Upper lobe of left lung (tissue), 6 donors: ENCODE data around the gene CHMP6. TPM values are rescaled to one million over a fixed set of nuclear protein-coding genes. Genes with fewer than 3 reads are reported as not detected.

Experiments used
- ATAC-seq, 2 donors: fragments of 200-7000 bp; cut with Tn5 transposase; one replicate each; pipeline ENCODE4 v1.9.1; 2022; ENCODE audit warnings: mild to moderate bottlenecking in 2 of 2, moderate library complexity in 2 of 2; ENCODE audit not compliant: low FRiP score in 2 of 2
- DNase-seq, 2 donors: peaks; one replicate each; pipeline ENCODE4 v3.0.0-alpha.2; 2019 to 2020
- H3K27ac ChIP-seq, 4 donors: fragments of 200-600 bp; sonication (generic); one replicate each; pipeline ENCODE4 v1.5.1; 2016 to 2019
- H3K27me3 ChIP-seq, 4 donors: fragments of 200-600 bp; sonication (generic); one replicate each; pipeline ENCODE4 v1.5.1; 2017 to 2019
- H3K36me3 ChIP-seq, 4 donors: fragments of 200-600 bp; sonication (generic); one replicate each; pipeline ENCODE4 v1.5.1; 2016 to 2019
- H3K4me1 ChIP-seq, 4 donors: fragments of 200-600 bp; sonication (generic); one replicate each; pipeline ENCODE4 v1.5.1; 2018 to 2019
- H3K4me3 ChIP-seq, 4 donors: fragments of 200-600 bp; sonication (generic); one replicate each; pipeline ENCODE4 v1.5.1; 2017 to 2019; ENCODE audit warnings: mild to moderate bottlenecking in 2 of 4, moderate library complexity in 1 of 4
- H3K9me3 ChIP-seq, 4 donors: fragments of 200-600 bp; sonication (generic); one replicate each; pipeline ENCODE4 v1.5.1; 2018 to 2019
- CTCF ChIP-seq, 6 experiments: fragments of 450-650 bp in 4 of 6; fragments of 200-600 bp in 2 of 6; sonication (generic) in 2 of 6; IDR thresholded peaks; one replicate each; pipeline ENCODE4 v1.5.1; 2016 to 2019; ENCODE audit warnings: antibody characterized with exemption in 6 of 6
- EP300 ChIP-seq, 4 donors: sonication (generic); formaldehyde crosslinking; IDR thresholded peaks; one replicate each; pipeline ENCODE4 v1.5.1; 2017; ENCODE audit warnings: antibody characterized with exemption in 4 of 4, control low read depth in 2 of 4
- POLR2A ChIP-seq, 4 donors: fragments of 450-650 bp; IDR thresholded peaks; one replicate each; pipeline ENCODE4 v1.5.1; 2016 to 2017; ENCODE audit warnings: antibody characterized with exemption in 4 of 4, mild to moderate bottlenecking in 2 of 4
- POLR2AphosphoS5 ChIP-seq, 2 donors: sonication (generic); formaldehyde crosslinking; IDR thresholded peaks; one replicate each; pipeline ENCODE4 v1.5.1; 2017; ENCODE audit warnings: antibody characterized with exemption in 2 of 2
- WGBS, 2 donors: methylation state at CpG; one replicate each; pipeline ENCODE4 v1.1.5; 2017 to 2018; 5-methylcytosine and 5-hydroxymethylcytosine counted together
- total RNA-seq, 6 donors: library from RNA; depleted of rRNA in 4 of 6; stranded (reverse); fragments of >200 nt in 4 of 6; gene quantifications; one replicate each; pipeline versions ENCODE4 v1.1.0 to v1.2.1, GENCODE V29; 2016 to 2021
- donor health status: DM: no; HTN: no; CAD: no; lungs with moderate emphysema.
- donor health status: DM: no; HTN: yes; CAD: no; lungs with severe emphysema.

The CHMP6 gene
- total RNA-seq, 6 donors from 2014 or later = 29.5 to 75.4 (median 34.8) TPM

GRCh38 chr17:81039096-81039495, 47.5 kb downstream of the CHMP6 start:
- Histone ChIP-seq H3K9me3 (no peaks in the 10 kb centered on the region), H3K27me3 (no peaks in the 10 kb centered on the region), H3K4me1 (peaks cover 60 to 78% (median 77%) of the 10 kb centered on the region in 4 donors), H3K27ac (peak overlapping the region; percentile 46 to 91 (median 85)), H3K36me3 (peaks cover 0 to 4% (median 0%) of the 10 kb centered on the region in 4 donors), H3K4me3 (peak overlapping the region in 1 of 4 donors; percentile 80)
- DNase-seq = peak in 1 of 2 donors; percentile 66
- no peak for TF ChIP-seq EP300 (IDR thresholded peaks at IDR 0.05)
- no peak for TF ChIP-seq POLR2AphosphoS5 (IDR thresholded peaks at IDR 0.05)
- no peak for TF ChIP-seq POLR2A (IDR thresholded peaks at IDR 0.05)
- TF ChIP-seq CTCF (IDR thresholded peaks at IDR 0.05) = no peak
- WGBS, 2 donors = 88% methylated on average over 15 of the region's 16 CpGs; no CpG with 5 or more reads in 1 of the 2 donors
- ATAC-seq = no peak

- no peak for TF ChIP-seq POLR2AphosphoS5 (IDR thresholded peaks at IDR 0.05)
- no peak for TF ChIP-seq POLR2A (IDR thresholded peaks at IDR 0.05)
- TF ChIP-seq EP300 (IDR thresholded peaks at IDR 0.05) = no peak
- TF ChIP-seq CTCF (IDR thresholded peaks at IDR 0.05) = no peak
- ATAC-seq (peak in 1 of 2 donors; percentile 34), DNase-seq (peak in 1 of 2 donors; percentile 70)
- no peaks in the 10 kb centered on the region for H3K27me3 ChIP-seq
- H3K4me3 ChIP-seq = peak overlapping the region in 1 of 4 donors; percentile 10
- H3K4me1 ChIP-seq = peaks cover 68 to 85% (median 84%) of the 10 kb centered on the region in 4 donors
- H3K27ac ChIP-seq = peak overlapping the region; percentile 46 to 91 (median 90)
- peaks cover 0 to 4% (median 0%) of the 10 kb centered on the region in 4 donors for H3K36me3 ChIP-seq
- no peaks in the 10 kb centered on the region for H3K9me3 ChIP-seq
- WGBS, 2 donors = 45 to 53% methylated on average over 4 to 24 of the region's 28 CpGs
Observed at GRCh38 chr17:81039854-81040758, 48.5 kb downstream of the CHMP6 start.

GRCh38 chr17:81040791-81041337, 49.2 kb downstream of the CHMP6 start:
- H3K27me3 ChIP-seq = no peaks in the 10 kb centered on the region
- H3K4me3 ChIP-seq = peak overlapping the region in 1 of 4 donors; percentile 10
- H3K9me3 ChIP-seq = no peaks in the 10 kb centered on the region
- H3K27ac ChIP-seq = peak overlapping the region in 3 of 4 donors; percentile 88 to 91 (median 91)
- no peak for ATAC-seq
- WGBS, 2 donors = 30 to 43% methylated on average over 6 of the region's 6 CpGs
- TF ChIP-seq CTCF (IDR thresholded peaks at IDR 0.05) = peak; percentile 38 to 60 (median 44)
- no peak for TF ChIP-seq POLR2A (IDR thresholded peaks at IDR 0.05)
- peak in 1 of 2 donors; percentile 52 for DNase-seq
- peaks cover 76 to 93% (median 91%) of the 10 kb centered on the region in 4 donors for H3K4me1 ChIP-seq
- peaks cover 0 to 4% (median 0%) of the 10 kb centered on the region in 4 donors for H3K36me3 ChIP-seq

- no peak for TF ChIP-seq POLR2AphosphoS5 (IDR thresholded peaks at IDR 0.05)
- TF ChIP-seq CTCF (IDR thresholded peaks at IDR 0.05) = no peak
- TF ChIP-seq EP300 (IDR thresholded peaks at IDR 0.05) = no peak
- peaks cover 90 to 95% (median 93%) of the 10 kb centered on the region in 4 donors for H3K4me1 ChIP-seq
- WGBS, 2 donors = 88 to 91% methylated on average over 8 to 9 of the region's 9 CpGs
- ATAC-seq (no peak), DNase-seq (peak in 1 of 2 donors; percentile 53)
- no peaks in the 10 kb centered on the region for H3K9me3 ChIP-seq
- H3K36me3 ChIP-seq = peaks cover 0 to 4% (median 0%) of the 10 kb centered on the region in 4 donors
- no peaks in the 10 kb centered on the region for H3K27me3 ChIP-seq
- H3K27ac ChIP-seq = peak overlapping the region; percentile 88 to 95 (median 91)
- no peak overlapping the region for H3K4me3 ChIP-seq
Observed at GRCh38 chr17:81042606-81043005, 51.0 kb downstream of the CHMP6 start.
